GM19025 (cell line): ENCODE results near the gene LACRT.

Experiments
- ATAC-seq: cut with Tn5 transposase; IDR thresholded peaks from one replicate; pipeline ENCODE4 v1.9.1; 2021; ENCODE audit warnings: mild to moderate bottlenecking, low read depth, moderate library complexity; ENCODE audit not compliant: unreplicated experiment

LACRT gene

DNA sequence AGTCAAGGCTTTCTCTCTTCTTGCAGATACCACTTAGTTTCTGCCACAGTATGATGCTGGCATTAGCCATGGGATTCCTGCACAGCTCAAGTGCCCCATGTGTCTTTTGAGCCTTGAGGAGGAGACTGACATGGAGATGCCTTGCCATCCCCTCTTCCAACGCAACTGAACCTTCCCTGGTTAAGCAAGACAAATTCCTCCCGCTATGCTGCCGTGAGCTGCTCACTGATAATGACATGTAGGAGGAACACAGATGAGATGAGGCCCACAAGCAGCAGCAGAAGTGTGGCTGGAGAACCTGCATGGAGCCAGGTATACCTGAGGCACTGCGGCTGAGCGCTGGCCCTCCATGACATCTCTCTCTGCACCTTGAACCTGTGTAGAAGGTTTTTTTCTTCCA, 30.8 kb downstream of the LACRT start:
- no peak for ATAC-seq

DNA sequence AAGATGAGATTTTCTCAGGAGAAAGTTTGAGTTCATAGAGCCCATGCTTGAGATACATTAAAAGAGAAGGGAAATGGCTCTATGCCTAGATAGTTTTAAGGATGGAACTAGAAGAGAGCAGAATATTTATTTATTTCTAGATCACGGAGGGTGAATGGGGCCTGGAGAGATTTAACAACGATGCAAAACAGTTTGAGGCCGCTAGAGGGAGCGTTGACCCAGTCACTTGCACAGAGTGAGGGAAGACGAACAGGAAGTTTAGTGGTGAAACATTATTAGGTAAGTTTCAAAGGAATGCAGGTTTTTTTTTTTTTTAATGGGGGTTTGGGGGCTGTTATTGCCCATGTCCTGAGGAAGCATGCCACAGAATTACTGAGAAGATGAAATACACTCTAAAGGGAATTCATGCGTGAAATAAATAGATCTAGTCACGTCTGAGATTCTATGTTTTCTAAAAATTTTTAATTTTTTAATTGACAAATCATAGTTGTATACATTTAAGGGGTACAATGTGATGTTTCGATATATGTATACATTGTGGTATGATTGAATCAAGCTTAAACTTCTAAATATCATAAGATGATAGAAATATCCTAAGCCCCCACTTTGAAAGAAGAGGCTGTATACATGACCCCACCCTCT, 31.4 kb downstream of the LACRT start:
- ATAC-seq, result peak; percentile 85

DNA sequence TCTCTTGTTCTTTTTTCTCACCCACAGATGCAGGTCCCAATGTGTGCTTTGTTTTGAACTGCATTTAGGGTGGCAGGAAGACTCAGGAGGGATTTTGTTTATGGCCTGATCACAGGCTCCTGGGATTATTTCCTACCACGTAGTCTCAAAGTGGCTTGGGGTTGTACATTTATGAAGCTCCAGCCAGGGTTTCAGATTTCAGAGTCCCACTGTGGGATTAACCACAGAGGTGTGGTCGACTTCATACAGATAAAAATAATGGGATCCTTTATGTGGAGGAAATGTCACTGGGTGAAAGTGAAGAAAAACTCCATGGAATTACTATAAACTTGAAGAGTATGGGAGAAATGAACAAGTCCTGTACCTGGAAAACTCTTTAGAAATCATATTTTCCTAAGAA, 32.0 kb downstream of the LACRT start:
- no peak for ATAC-seq

DNA sequence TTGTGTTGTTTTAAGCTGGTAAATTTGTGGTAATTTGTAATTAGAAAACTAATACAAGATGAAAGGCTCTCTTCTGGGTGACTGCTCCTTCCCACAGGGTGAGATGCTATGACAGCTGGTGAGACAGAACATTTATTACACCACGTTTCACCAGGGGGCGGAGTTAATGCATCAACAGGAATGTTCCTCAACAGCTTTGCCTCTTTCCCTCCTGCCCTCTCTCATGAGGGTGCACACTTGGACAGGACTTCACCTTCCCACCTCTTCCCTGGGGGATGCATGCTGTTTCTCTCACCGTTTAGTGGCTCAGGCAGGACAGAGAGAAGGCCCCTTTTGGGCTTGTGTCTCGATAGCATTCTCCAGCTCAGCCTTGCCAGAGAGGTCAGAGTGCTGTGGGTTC, 32.9 kb downstream of the LACRT start:
- ATAC-seq, result no peak

DNA sequence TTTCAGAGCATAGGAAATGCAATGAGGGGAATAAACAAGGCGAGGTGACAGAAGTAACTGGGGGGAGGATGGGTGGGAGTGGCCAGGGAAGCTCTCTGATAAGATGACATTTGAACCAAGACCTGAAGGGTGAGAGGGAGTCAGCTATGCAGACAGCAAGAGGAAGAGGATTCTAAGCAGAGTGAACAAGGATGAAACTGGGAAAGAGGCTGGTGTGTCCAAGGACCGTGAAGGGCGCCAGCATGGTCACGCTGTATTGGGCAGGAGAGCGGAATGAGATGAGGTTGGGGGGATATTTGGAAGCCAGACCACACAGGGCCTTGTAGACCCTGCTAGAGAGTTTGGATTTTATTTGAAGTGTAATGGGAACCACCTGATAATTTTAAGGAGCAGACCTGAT, 35.7 kb downstream of the LACRT start:
- no peak for ATAC-seq

DNA sequence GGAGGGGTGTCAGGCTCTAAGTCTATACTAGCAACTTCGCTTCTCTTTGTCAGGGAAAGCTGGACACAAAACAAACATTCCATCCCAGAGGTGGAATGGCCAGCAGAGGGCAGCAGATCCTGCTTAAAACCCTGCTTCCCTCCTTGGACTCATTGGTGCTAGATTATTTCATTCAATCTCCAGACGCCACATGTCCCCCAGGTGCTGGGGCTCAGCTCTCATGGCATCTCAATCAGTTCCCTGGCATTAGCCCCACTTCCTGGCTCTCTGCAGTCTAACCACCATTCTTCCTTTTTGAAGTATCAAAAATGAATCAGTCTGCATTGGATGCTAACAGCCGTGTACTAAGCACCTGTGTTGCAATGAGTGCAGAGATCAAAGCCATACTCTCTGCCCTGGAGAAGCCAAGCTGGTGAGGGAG, 38.2 kb downstream of the LACRT start:
- ATAC-seq, result no peak

DNA sequence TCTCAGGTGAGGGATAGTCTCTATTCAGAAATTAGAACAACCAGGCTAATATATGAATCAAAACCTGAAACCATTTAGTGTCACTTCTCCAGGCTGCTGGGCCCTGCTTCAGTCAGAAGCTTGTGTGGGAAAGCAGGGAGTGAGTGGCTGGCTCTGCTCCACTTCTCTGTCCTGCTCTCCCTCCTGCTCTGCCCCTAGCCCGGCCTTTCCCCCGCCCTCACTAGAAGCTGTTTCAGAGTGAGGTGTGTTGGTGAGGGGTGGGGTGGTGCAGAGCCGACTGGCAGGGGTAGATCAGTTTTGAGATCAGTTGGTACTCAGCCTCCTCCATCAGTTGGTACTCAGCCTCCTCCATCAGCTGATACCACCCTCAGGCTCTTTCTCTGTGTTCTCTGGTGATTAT, 39.2 kb downstream of the LACRT start:
- ATAC-seq, result no peak

DNA sequence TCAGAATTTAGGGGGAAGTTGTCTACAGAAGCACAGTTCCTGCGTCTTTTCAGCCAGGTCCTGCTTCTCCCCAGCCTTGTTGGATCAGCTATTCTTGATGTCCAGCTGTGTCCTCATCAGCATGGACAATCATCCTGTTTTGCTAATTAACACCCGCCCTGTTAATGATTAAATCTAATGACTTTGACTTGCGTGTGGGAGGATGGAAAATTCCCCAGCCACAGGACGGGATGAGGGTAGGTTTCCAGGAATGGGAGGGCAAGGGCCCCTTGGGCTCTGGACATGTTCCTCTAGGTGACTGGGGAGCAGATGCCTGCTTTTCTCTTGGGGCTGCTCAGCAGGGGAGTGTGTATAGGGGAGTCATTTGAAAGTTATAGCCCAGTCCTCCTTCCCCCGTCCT, 41.0 kb downstream of the LACRT start:
- no peak for ATAC-seq

DNA sequence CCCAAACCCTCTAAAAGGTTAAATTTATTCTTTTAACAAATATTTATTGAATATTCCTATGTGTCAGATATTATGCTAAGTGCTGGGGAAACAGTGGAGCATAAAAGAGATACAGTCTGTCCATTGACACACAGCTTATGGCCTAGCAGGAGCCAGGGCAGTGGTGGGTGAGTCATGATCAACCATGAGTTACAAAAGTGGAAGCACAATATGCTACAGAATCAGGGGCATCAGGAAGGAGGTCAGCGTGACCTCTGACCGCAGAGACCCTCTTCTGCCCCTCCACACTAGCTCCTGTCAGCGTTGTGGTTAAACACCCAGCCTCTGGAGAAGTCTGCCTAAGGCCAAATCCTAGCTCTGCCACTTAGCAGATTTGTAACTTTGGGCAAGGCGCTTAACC, 41.6 kb downstream of the LACRT start:
- ATAC-seq, result no peak

DNA sequence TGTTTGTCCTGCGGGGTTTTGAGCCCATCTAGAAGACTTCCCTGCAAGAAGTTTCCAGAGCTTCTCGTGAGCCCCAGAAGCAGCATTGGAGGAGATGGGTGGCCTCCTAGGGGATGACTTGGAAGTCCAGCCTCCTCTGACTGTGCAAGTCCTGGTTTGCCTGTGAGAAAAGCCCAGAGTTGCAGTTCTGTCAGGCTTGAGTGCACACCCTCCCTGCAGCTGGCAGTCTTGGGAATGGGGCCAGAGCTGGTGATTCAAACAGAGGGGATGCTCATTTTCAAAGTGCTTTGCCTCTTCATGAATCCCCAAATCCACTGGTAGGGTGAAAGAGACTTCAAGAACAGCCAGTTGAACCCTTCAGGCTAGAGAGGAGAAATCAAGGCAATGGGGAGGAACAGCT, 42.4 kb downstream of the LACRT start:
- ATAC-seq, result no peak

DNA sequence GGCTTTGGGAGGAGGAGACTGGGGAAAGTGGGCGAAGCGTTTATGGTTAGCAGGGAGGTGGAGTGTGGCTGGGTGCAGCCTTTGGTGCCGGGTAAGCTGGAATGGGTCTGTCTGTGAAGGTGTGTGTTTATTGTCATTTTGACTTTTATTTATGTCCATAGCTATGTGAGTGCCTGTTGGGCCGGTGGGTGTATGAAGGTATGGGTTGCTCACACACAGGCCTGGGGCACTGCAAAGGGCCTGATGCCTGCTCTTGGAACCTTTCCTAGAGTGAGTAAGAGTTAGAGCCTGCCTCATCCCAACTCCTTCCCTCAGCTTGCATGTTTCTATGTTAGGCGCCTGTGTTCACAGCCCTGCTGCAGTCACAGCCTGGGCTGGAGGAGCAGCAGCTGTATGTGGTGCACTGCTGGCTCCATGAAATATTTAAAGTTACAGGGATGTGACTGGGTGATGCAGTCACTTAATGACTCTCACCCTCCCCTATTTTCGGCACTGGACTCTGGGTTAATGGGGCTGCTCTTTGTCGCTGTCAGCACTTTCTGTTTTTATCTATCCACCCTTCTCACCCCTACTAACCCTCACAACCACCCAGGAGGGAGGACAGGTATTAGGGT, 43.6 kb downstream of the LACRT start:
- no peak for ATAC-seq

DNA sequence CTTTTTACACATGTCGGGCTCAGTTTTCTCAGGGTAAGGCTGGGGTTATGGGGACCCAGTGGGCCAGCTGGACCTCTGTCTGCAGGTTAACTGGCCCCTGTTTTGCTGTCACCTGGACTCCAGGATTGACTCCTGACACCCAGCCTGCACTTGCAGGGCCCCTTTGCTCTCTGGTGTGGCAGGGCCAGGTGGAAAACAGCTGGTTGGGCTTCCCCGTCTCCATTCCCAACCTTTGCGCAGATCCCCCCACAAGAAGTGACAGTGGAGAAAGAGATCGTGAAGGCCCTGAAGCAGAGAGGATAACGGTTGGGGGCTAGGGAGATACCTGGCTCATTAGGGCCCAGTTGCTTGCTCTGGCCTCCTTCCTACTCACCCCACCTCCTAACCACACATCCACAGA, 44.7 kb downstream of the LACRT start:
- no peak for ATAC-seq

DNA sequence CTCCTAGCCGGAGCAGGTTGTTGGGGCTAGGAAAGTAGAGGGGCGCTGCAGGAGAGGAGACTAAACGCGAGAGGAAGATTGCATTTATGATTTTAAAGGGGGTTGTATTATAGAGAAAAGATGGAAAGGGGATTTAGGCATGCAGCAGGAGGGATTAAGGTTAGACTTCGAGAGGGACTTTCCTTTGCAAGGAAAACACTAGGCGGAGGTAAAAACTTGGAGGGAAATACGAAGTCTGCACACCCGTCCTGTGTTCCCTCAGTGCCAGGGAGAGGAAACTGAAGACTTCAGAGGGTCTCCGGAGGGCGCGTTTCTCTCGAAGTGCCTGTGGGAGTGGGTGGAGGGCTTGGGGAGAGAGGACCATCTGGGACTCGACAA, 45.8 kb downstream of the LACRT start:
- ATAC-seq, result no peak

DNA sequence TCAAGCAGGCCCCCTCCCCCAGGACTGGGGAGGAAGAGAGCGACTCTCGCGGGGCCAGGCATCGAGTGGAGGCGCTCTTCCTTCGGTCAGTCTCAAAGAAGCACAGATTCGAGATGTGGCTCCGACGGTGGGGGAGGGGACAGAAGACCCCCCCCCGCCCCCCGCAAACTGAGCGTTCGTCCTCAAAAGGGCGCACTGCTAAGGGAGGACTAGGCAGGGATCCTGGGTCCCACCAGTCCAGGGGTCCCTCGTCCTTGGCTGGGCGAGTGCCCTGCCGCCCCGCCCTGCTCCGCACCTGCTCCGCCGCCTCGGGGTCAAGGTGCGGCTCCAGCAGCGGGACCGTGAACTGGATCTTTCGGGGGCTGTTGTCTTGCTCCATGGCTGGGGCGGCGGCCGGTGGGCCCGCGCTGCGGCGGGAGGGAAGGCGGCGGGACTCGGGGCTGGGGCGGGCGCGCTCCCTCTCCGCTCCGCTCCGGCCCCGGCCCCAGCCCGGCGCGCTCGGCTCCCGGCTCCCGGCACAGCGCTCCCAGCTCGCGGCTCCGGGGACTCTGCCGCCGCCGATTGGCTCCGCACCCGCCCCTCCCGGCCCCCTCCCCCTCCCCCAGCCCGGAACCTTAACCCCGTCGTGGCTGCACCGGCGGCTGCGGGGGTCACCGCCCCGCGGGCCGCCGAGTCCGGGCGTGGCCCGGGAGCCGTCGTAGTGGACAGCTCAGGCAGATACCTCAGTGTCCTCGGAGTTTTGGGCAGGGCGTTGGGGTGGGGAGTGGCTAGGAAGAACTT, 46.4 kb downstream of the LACRT start, which contains the start of gene PPP1R1A:
PPP1R1A (minus strand) TSS at position 550 of the 780 bp plus-strand sequence; CDS start at position 379, 171 bp downstream.
- ATAC-seq, result no peak

DNA sequence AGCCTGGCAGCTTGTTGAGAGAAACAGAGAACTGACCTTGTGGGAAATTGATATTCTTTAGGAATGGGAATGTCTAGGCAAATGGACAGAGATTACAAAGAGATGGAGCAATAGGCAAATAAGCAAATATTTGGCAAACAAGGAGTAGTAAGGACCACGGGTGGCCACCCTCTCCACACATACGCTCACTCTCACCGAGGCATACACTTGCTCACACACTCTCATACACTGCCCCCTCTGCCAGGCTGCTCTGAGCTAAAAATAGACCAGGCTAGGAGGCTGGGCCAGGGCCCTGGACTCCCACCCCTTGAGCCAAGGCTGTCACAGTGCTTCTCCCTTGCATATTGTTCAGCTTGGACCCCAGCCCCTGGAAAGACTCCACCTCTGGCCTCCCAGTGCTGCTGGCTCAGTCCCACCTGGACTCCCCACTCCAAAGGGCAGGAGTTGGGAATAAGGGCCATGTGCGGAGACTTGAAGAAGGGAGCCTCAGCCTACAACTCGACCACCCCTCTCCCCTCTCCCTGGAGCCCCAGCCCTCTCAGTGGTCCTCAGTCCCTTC, 47.3 kb downstream of the LACRT start:
- ATAC-seq, result no peak

DNA sequence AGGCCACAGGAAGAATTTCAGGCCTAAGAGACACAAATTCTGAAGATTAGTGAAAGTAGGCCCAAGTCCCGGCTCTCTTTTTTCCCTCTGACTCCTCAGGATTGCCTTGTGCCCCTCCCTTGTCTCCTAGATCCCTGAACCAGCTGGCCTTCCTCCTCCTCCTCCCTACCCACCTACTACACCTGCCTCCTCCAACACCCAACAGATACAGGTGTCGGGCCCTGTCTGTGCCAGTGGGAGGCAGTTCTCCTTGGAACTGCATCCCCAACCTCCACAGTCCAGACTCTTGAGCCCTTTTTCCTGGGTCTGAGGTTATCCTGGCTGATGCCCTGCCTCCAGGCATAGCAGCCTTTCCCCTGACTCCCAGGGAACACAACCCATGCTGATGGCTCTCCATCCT, 48.1 kb downstream of the LACRT start:
- ATAC-seq, result no peak

DNA sequence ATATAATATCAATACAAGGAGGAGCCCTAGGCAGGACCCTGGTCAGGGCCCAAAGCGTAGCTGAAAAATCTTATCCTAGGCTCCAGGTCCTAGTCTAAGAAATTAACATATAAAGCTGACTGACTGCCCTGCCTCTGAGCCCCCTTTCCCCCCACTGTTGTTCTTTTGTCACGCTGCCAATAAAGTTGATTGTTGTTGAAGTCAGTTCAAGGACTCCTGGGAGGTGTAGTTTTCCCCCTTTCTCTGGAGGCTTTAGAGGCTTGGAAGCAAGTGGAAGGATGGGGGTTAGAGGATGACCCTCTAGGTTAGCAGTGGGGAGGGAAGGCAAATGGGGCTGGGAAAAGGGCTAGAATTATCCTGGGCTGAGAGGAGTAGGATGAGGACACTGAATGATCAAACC, 49.5 kb downstream of the LACRT start:
- no peak for ATAC-seq

DNA sequence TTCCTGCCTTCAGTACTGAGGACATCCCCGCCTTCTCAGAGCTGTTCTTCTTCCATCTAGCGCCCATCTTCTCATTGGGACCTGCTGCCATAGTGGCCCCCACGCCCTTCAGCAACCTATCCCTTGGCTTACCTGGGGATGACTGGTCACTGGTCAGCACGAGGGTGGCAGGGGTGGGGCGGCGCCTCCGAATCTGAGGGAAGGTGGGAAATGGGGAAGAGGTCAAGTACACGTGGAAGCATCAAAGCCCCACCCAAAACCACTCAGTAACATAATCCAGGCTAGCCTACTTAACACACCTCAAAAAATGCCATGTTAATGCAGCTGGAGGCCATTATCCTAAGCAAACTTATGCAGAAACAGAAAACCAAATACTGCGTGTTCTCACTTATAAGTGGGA, 50.6 kb downstream of the LACRT start:
- ATAC-seq, result no peak

DNA sequence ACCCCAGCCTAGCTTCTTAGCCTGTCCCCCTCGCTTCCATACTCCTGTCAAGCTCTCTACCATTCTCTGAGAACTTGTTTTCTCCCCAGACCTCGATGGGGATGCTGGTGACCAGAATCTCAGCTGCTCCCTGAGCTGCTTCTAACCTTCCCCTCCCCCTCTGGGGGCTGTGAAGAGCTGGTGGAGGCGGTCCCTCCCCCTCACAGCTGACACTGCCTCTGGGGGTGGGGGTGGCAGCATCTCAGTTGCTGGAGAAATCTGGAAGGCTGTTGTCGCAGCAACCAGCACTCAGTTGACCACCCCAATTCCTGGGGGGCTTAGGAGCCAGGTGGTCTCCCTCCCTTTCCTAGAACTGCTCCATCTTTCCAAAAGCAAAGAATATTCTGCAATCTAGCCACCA, 51.0 kb downstream of the LACRT start:
- no peak for ATAC-seq

DNA sequence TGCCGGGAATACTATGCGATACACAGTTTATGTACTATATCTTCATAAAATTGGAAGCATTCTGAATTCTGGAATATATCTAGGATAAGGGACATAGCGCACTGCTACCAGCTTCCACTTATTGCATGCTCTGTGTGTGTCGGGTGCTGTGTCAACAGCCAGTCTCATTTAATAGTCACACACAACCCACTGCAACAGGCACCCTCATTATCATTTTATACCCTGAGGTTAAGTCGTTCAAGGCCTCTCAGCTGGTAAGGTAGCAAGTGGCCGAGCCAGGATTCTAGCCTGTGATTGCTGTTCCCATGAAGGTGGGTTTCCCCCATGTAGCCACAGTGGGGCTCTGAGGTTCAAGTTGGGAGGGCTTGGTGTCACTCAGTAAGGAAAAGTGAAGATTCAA, 53.3 kb downstream of the LACRT start:
- no peak for ATAC-seq
